ENCODE data around the gene EPAS1.

GRCh38 chr2:46294176-46294836 is 2.9 kb upstream of the EPAS1 start:
- TF ChIP-seq CTCF (IDR thresholded peaks at IDR 0.05) (peak in 4 of 6 experiments; percentile 14 to 47 (median 38)), POLR2A (IDR thresholded peaks at IDR 0.05) (no peak)

Measured in thyroid gland (tissue), 4 donors.